Astrocyte of the hippocampus (primary cell): ENCODE data around the gene ATP2B2.
A peak's percentile ranks its signal among the peaks of the same experiment; 100 is the strongest.
"Not testable (repeated sequence)": the region's sequence is repeated elsewhere in the genome, so short reads cannot be mapped to it uniquely, and the experiment has no call there.

ENCODE experiments used
- DNase-seq: peaks from one replicate; pipeline ENCODE4 v3.0.0; 2011; ENCODE audit warnings: low read depth, low spot score

The ATP2B2 gene

DNA sequence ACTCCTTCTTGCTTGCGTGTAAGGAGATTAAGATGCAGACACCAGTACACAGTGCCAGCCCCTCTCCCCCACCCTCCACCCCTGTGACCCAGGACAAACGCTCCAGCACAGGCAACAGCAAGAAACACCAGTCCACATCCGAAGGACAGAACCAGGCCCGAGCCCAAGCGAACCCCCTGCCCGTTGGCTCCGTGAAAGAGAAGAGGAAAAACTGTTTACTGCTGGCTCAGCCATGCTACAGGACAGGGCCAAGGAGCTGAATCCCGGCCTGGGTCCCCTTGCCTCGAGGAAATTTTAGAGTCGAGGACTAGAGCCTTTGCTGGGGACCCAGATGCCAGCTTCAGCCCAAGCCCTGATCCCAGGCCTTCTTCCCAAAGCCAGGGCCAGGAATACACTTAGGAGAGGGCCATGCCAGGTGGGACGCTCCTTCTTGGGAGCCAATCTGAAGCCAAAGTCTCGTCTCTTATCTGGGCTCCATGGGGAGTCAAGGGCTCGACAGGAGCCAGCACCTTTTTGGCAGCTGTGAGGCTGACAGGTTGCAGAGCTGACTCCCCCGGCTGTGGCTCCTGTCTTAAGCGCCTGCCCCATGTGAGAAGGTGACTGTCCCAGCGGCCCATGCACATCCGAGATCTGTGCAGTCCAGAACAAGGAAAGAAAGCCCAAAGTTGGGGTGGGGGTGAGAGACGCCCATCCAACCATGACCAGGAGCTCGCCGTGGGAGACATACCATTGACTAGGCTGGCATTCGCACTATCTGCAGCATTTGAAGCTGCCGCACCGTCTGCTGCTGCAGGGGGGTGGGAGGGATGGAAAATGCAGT, 120.6 kb downstream of the ATP2B2 start:
- DNase-seq: no peak

DNA sequence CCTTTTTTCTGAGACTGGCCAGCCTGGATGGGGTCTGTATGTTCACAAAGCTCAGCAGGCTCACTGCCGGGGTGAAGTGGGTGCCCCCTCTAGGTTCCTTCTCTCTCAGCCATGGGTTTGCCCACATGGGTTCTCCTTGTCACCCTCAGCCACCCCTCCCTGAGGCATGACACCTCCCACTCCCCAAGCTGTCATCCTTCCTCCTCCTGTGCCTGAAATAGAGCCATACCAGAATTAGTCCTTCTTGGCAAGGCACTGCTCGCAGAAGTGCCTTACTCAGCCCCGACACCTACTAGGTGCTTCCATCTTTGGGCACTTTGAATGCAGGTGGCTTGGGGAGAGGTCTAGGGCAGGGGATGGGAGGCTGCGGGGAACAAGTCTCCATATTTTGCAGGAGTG, 121.5 kb downstream of the ATP2B2 start:
- DNase-seq: no peak

DNA sequence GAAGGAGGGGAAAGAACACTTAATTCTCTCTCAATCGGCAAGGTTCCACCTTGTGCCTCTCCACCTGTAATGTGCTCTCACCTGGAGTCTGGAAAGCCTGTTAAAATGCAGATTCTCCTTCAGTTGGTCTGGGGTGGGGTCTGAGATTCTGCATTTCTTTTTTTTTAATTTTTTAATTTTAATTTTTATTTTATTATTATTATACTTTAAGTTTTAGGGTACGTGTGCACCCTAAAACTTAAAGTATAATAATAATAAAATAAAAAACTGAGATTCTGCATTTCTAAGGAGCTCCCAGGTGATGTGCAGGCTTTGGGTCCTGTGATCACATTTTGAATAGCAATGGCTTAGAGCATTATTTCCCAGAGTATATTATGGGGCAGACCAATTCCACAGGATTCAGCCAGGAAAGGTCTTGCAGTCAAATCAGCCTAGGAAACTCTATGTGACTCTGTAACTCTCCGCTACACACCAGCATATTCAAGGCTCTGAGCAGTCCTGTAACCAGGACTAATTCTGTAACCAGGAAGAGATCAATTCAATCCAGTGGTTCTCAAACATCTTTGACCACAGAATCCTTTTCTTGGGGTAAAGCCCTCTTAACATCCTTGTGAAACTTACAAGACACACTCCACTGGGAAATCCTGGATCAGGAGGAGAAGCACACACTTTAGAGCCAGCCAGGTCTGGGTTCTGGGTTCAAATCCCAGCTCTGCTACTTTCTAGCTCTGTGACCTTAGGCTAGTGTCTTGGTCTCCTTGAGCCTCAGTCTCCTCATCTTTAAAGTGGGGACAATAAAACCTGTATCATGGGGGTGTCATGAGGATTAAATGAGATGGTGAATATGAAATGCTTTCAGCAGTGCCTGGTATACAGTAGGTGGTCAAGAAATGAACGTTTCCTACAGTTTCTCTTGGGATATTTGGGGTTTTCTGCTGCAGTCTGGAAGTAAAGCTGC, 122.2 kb downstream of the ATP2B2 start:
- DNase-seq: no peak

GRCh38 chr3:10382445-10382844, 122.9 kb downstream of the ATP2B2 start:
- not testable (repeated sequence) for DNase-seq

DNA sequence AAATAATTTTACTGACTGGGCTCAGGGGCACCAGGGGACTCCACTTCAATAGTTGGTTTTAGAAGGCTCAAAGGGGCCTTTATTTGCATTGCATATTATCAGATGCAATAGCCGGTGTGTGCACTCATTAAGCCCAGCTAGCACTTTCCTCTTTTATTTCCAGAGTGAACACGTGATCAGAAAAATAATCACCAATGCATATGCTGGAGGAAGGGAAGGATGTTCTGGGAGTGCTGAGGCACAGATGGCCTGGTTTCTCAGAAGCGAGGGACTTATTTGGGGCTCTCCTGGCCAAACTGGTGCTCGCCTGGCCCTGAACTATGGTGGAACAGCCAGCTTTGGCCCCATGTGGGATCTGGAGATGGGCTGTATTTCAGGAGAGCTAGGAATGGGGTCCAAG, 124.0 kb downstream of the ATP2B2 start:
- no peak for DNase-seq

GRCh38 chr3:10380906-10381305, 124.5 kb downstream of the ATP2B2 start:
- DNase-seq: peak; percentile 23

DNA sequence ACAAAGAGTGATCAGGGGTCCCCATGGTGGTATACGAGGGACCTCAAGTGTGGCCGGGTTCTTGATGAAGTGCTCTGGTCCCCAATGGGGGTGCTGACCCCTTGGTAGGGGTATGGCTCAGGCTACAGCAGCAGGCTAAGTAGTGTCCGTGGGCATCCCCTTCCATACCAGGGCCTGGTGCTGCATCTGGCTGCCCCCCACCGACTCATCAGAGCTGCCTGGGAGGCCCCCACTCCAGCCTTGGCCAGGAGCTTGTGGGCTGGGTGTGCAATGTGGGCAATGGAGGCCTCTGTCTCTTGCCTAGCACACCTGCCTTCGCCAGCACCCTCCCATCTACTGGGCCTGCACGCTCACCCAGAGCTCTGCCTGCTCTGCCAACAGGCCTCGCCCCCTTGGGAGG, 125.4 kb downstream of the ATP2B2 start:
- DNase-seq: no peak

DNA sequence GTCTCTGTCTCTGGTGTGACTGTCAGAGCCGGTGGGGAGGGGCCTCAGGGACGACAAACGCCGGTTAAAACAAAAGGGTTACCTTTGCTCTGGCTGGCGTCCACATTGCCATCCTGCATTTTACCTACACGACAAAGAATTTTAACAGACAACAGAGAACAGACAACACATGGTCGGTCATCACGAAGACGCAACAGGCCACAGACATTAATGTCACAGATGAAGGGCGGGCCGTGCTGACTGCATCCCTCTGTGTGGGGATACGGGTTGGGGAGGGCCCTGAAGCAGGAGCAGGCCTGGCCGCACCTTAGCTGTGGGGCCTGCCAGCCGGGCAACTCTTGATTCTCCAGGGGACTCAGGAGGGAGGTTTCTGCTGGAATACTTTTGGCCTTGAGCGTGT, 126.2 kb downstream of the ATP2B2 start:
- no peak for DNase-seq

DNA sequence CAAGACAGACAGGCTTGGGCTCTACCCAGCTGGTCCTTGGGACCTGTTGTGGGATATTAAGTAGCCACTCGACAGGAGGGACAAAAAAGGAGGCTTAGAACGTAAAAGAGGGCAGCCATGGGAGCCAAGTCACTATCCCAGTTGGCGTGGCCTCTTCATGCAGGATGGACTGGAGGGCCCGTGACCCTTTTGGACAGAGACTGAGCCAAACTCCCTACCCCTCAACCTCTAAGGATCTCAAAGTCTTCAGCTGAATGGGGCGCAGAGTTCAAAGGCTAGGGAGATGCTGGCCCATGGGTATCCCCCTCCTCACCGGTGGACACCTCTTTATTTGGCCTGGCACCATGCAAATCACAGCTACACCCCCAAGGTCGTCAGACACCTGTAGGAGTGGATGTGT, 126.6 kb downstream of the ATP2B2 start:
- DNase-seq: no peak

DNA sequence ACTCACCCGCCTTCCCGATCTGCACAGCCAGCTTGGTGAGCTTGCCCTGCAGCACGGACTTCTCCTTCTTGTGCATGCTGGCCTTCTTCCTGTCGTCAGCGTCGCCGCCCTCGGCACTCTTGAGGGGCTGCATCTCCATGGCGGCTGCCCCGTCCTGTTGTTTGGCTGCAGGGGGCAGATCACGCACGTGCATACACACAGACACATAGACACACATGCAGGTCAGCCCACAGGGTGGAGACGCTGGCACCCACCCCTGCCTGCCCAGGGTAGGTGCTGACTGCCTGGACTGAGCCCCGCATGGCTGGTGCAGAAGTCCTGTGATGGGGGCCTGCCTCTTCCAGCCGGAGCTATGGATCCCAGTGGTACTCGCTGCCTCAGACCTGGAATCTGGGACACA, 127.1 kb downstream of the ATP2B2 start:
- no peak for DNase-seq

DNA sequence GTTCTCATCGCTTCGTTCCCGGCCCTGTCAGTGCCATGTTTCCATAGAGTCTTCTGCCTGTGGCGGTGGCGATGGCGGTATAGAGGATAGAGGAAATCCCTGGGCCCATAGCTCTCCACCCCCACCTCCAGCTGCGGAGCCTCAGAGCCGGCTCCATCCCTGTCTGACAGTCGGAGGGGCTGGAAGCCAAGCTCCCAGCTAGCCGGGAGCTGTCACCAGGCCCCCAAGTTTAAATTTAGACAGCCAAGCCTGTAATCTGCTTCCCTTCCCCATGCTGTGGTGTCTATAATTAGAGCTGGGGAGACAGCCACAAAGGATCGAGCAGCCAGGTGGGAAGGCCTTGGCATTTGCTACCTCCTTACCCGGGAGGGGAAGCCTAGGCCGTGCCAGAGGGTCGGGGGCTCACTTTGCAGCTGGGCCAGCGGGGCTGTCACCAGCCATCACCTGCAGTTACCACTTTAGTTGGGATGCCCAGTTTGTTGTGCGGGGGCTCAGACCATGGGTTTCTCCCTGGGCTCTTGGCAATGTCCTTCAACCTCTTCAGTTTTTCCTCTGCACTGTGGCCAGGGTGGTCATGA, 128.1 kb downstream of the ATP2B2 start:
- DNase-seq: no peak

- DNase-seq: no peak
Observed at GRCh38 chr3:10376353-10376752, 129.0 kb downstream of the ATP2B2 start.

DNA sequence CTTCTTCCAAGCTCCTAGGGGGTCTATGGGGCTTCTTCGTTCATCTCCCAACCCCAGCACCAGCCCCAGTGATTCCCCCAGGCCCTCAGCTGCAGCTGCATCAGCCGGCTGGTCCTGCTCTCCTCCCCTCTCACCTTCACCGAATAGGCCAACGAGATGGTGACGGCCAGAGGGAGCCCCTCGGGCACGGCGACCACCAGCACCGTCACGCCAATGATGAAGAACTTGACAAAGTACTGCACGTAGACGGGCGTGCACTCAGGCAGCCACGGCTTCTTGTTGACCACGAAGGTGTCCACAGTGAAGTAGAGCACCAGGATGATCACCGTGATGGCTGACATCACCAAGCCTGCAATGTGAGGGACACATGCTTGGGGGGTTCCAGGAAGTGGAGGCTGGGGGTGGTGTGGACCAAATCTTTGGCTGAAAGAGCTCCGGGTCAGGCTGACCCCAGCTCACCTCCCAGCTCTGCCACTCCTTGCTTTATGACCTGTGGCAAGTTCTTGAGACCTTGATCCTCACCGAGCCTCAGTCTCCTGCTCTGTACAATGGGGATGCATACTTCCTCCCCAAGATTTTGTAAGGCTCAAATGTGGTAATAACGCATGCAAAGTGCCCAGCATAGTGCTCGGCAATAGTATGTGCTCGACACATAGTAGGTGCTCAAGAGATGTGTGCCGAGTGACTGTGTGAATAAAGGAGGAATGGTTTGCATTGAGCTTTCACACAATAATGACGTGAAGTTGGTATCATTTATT, 129.9 kb downstream of the ATP2B2 start:
- no peak for DNase-seq

- no peak for DNase-seq
Observed at GRCh38 chr3:10374311-10374710, 131.1 kb downstream of the ATP2B2 start.

DNA sequence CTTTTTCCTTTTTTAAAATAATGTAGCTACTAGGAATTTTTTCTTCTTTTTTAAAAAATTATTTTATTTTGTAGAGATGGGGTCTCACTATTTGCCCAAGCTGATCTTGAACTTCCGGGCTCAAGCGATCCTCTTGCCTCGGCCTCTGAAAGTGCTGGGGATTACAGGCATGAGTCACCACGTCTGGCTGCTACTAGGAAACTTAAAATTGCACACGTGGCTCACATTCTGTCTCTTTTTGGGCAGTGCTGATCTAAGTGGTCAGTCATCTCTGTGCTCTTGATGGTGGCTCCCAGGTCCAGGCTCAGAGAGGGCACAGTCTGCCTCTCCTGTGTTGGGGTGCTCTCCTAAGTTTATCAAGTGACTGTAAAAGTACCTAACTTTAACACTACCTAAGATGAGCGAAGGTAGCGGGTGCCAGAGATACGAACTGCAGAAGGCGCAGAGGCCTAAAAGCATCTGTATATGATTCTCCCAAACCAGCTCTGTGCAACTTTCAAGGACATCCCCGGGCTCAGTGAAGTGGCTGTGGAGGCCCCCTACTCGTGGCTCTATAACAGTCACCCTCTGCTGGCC, 131.6 kb downstream of the ATP2B2 start:
- DNase-seq: no peak

DNA sequence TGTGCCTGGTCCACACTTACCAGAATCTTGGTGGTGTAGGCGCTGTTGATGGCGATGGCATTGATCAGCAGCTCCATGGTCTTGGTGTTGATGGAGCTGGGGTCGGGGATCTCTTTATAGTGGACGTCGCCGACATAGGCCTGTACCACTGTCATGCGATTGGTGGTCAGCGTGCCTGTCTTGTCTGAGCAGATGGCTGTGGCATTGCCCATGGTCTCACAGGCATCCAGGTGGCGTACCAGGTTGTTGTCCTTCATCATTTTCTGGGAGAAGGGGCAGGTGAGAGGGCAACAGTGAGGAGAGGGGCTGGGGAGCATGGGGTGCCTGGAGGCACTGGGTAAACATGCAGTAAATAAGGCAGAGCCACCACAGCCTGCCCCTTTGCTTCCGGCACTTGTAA, 133.6 kb downstream of the ATP2B2 start:
- no peak for DNase-seq

DNA sequence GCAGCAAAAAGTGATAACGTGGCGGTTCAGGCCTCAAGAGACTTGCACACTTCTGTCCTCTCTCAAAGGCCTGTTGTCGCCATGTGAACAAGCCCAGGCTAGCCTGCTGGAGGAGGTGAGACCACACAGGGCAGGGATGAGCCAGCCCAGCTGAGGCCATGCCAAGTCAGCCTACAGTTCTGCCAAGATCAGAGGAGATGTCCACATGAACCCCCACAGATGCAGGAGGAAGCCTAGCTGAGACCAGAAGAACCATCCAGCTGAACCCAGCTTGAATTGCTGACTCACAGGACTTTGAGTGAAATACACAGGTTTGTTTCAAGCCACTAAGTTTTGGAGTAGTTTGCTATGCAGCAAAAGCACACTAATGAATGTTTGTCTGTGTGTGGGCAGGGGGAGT, 134.2 kb downstream of the ATP2B2 start:
- DNase-seq: no peak

- DNase-seq: no peak
Observed at GRCh38 chr3:10370429-10370828, 135.0 kb downstream of the ATP2B2 start.

- no peak for DNase-seq
Observed at GRCh38 chr3:10368512-10368911, 136.9 kb downstream of the ATP2B2 start.

- no peak for DNase-seq
Observed at GRCh38 chr3:10367506-10367905, 137.9 kb downstream of the ATP2B2 start.

- DNase-seq: peak; percentile 98
Observed at GRCh38 chr3:10366651-10367101, 138.7 kb downstream of the ATP2B2 start.
